K562 (cell line): ENCODE measurements around the gene GLTPD2. TPM values are rescaled to one million over a fixed set of nuclear protein-coding genes. Genes with fewer than 3 reads are reported as not detected.

Experiments
- ATAC-seq: fragments of 200-7000 bp; cut with Tn5 transposase; 3 replicates; pipeline ENCODE4 v1.9.1; 2020; ENCODE audit warnings: moderate library complexity
- BruUV-seq: library from RNA; stranded (reverse); fragments of 400-500 nt; replicated peaks from 2 replicates; lab custom pipeline; 2021; lab: Mats Ljungman, UMichigan
- CTCF ChIA-PET: fragments of 300-600 bp; formaldehyde crosslinking; extraction: SDS; loops from one replicate; lab custom pipeline; 2021; ENCODE audit warnings: low intra/inter-chr PET ratio; lab: Yijun Ruan, JAX
- POLR2A ChIA-PET: fragments of 300-600, 350-650 bp; sonication (Branson Sonifier 250); formaldehyde crosslinking; extraction: SDS; loops from one replicate; lab custom pipeline; 2021; ENCODE audit warnings: antibody characterized with exemption, inconsistent platforms; lab: Yijun Ruan, JAX
- DNase-seq, 4 experiments: peaks; one replicate each; pipeline versions ENCODE4 v3.0.0 to v3.0.0-alpha.2; 2011 to 2018; ENCODE audit warnings: low spot score in 3 of 4, mixed read lengths in 3 of 4; ENCODE audit errors: extremely low read depth in 1 of 4
- FAIRE-seq: peaks from 2 replicates; lab custom pipeline; 2011; peaks lifted over from hg19 to GRCh38; lab: Jason Lieb, UNC
- H2AFZ ChIP-seq: 2 replicates; pipeline ENCODE4 v1.6.0; 2011; ENCODE audit warnings: low read depth, low read length, control low read depth, inconsistent platforms
- H3K27ac ChIP-seq: fragments of 200-600 bp; 3 replicates; pipeline ENCODE4 v1.8.0; 2011; ENCODE audit warnings: low read depth, mild to moderate bottlenecking, control low read depth, inconsistent platforms, low read length, moderate library complexity, mixed read lengths; ENCODE audit errors: extremely low read depth
- H3K27me3 ChIP-seq, 2 experiments: fragments of 300-600 bp in 1 of 2; 2 replicates in 1 of 2; 3 replicates in 1 of 2; pipeline versions ENCODE4 v1.6.0 to v1.8.0; 2011; ENCODE audit warnings: inconsistent platforms in 2 of 2, low read length in 2 of 2, mild to moderate bottlenecking in 1 of 2, mixed read lengths in 1 of 2, moderate library complexity in 1 of 2; ENCODE audit not compliant: control insufficient read depth in 2 of 2, insufficient read depth in 2 of 2
- H3K36me3 ChIP-seq: fragments of 300-600 bp; 3 replicates; pipeline ENCODE4 v1.8.0; 2011; ENCODE audit warnings: mild to moderate bottlenecking, low read length, inconsistent platforms; ENCODE audit not compliant: control insufficient read depth, insufficient read depth
- H3K4me1 ChIP-seq, 2 experiments: fragments of 200-600 bp in 1 of 2; replicated peaks in 1 of 2; 2 replicates in 1 of 2; 3 replicates in 1 of 2; pipeline versions ENCODE4 v1.5.1 to v1.8.0; 2011; ENCODE audit warnings: inconsistent platforms in 2 of 2, low read length in 2 of 2, mild to moderate bottlenecking in 1 of 2, mixed read lengths in 1 of 2, moderate library complexity in 1 of 2; ENCODE audit not compliant: control insufficient read depth in 2 of 2, insufficient read depth in 2 of 2
- H3K4me2 ChIP-seq: 2 replicates; pipeline ENCODE4 v1.6.1; 2011; ENCODE audit warnings: low read length, control low read depth, inconsistent platforms, mixed read lengths; ENCODE audit not compliant: insufficient read depth
- H3K4me3 ChIP-seq: fragments of 200-600 bp; sonication (generic), shearing (Covaris generic); 2 replicates; pipeline ENCODE4 v1.5.1; 2016; ENCODE audit warnings: control low read depth, inconsistent platforms
- H3K79me2 ChIP-seq: fragments of 200-600 bp; 3 replicates; pipeline ENCODE4 v1.8.0; 2011; ENCODE audit warnings: low read length, inconsistent platforms; ENCODE audit not compliant: control insufficient read depth, insufficient read depth
- H3K9ac ChIP-seq, 2 experiments: 2 replicates each; pipeline versions ENCODE4 v1.6.0 to v1.6.1; 2011; ENCODE audit warnings: low read depth in 2 of 2, low read length in 2 of 2, control low read depth in 1 of 2, inconsistent platforms in 1 of 2, mild to moderate bottlenecking in 1 of 2, mixed read lengths in 1 of 2; ENCODE audit not compliant: insufficient read depth in 1 of 2
- H3K9me1 ChIP-seq: one replicate; pipeline ENCODE4 v1.6.0; 2011; ENCODE audit warnings: inconsistent platforms, mild to moderate bottlenecking, low read length, moderate library complexity; ENCODE audit not compliant: control insufficient read depth, insufficient read depth
- H3K9me3 ChIP-seq: replicated peaks from 2 replicates; pipeline ENCODE4 v1.5.1; 2011; ENCODE audit warnings: low read depth, low read length, inconsistent platforms; ENCODE audit not compliant: control insufficient read depth, insufficient read depth
- H4K20me1 ChIP-seq: replicated peaks from 2 replicates; pipeline ENCODE4 v1.6.1; 2011; ENCODE audit warnings: low read length, inconsistent platforms, mixed read lengths; ENCODE audit not compliant: control insufficient read depth, insufficient read depth
- DACH1 ChIP-seq: fragments of 450-650 bp; IDR thresholded peaks from 2 replicates; pipeline ENCODE4 v1.6.1; 2018; ENCODE audit not compliant: partially characterized antibody
- SAFB2 ChIP-seq: fragments of 200-400 bp; formaldehyde crosslinking; IDR thresholded peaks from 2 replicates; pipeline ENCODE4 v1.6.1; 2018; ENCODE audit warnings: borderline replicate concordance, low read length, low read depth, moderate library complexity; ENCODE audit not compliant: severe bottlenecking
- ZNF217 ChIP-seq: sonication (generic); formaldehyde crosslinking; IDR thresholded peaks from 2 replicates; pipeline ENCODE4 v1.8.0; 2022; ENCODE audit warnings: mild to moderate bottlenecking, missing genetic modification reagents
- ZNF24 ChIP-seq: fragments of 450-650 bp; IDR thresholded peaks from 2 replicates; pipeline ENCODE4 v1.6.1; 2016
- WGBS: fragments of 100-300 bp; shearing (Covaris generic); methylation state at CpG from one replicate; pipeline ENCODE4 v1.1.6; 2016; ENCODE audit warnings: low coverage, mixed read lengths; ENCODE audit not compliant: insufficient coverage; ENCODE audit errors: missing lambda C conversion rate; 5-methylcytosine and 5-hydroxymethylcytosine counted together
- in situ Hi-C: fragments of 300-500 bp; cut with MboI; formaldehyde crosslinking; loops from 4 replicates; pipeline ENCODE4 v1.15.0; 2018; ENCODE audit warnings: inconsistent platforms, mixed read lengths
- intact Hi-C: fragments of 100-400 bp; cut with micrococcal nuclease; formaldehyde crosslinking; loops from 2 replicates; pipeline ENCODE4 v1.14.2; 2022
- polyA plus RNA-seq, 8 experiments: library from polyadenylated mRNA; depleted of rRNA in 4 of 8; stranded (reverse) in 5 of 8; unstranded in 3 of 8; fragments of >200 nt; fragmentation: Nextera tagmentation in 2 of 8; fragmentation: Illumina TruSeq in 1 of 8; extraction: Ambion mirVana in 2 of 8; extraction: Trizol in 1 of 8; gene quantifications; 2 replicates each; pipeline versions ENCODE4 v1.2.1 to v1.2.3, GENCODE V29; 2011 to 2014; ENCODE audit warnings: inconsistent platforms in 1 of 8, missing spikeins in 1 of 8
- total RNA-seq, 7 experiments: library from RNA; depleted of rRNA in 6 of 7; stranded (reverse); fragments of >200 nt in 6 of 7; fragmentation: Illumina TruSeq in 2 of 7; extraction: Trizol in 2 of 7; gene quantifications; 2 replicates each; pipeline versions ENCODE4 v1.2.1 to v1.2.3, GENCODE V29; 2011 to 2021; ENCODE audit warnings: low replicate concordance in 1 of 7
- TF ChIP-seq, protein P1 (sequence below): fragments of 450-650 bp; IDR thresholded peaks from 2 replicates; pipeline ENCODE4 v1.6.1; 2016; ENCODE audit warnings: low read depth, mild to moderate bottlenecking, moderate library complexity
- TF ChIP-seq, protein P2 (sequence below), 3 experiments: fragments of 200-800 bp in 1 of 3; sonication (Bioruptor generic) in 1 of 3; sonication (generic) in 1 of 3; formaldehyde crosslinking in 1 of 3; IDR thresholded peaks; 2 replicates each; pipeline versions ENCODE4 v1.6.1 to v1.8.0; 2016 to 2022; ENCODE audit warnings: mild to moderate bottlenecking in 2 of 3, missing compliant biosample characterization in 2 of 3, missing genetic modification characterization in 2 of 3, missing genetic modification reagents in 1 of 3

The GLTPD2 gene
- total and polyA plus RNA-seq, 9 of the 15 experiments (the other 6 are each of a cell fraction or from before 2014, with no cell fraction given): not detected

DNA sequence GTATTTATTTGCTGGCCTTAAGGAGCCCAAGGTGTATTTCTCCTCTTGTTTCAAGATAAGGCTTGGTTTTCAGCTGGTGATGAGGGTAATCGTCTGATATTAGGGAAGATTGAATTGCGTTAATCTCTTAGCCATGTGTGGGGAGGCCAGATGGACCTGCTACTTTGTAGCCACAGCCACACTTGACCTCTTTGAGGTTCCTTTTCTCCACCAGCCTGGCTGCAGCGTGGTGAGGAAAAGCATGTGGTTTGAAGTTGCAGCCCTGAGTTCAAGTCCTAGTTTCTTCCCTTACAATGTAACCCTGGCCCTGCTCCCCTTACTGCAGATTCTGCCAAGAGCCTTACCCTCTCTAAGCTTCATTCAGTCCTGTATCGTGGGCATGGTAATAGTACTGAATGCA, 47.5 kb downstream of the GLTPD2 start:
- ChIA-PET POLR2A (interaction anchor here (0.8 kb wide), 1 partner anchor 10 kb away, joined by 3 read pairs; no protein-coding TSS in a partner anchor), CTCF (no interaction called here)
- TF ChIP-seq, protein P1, sequence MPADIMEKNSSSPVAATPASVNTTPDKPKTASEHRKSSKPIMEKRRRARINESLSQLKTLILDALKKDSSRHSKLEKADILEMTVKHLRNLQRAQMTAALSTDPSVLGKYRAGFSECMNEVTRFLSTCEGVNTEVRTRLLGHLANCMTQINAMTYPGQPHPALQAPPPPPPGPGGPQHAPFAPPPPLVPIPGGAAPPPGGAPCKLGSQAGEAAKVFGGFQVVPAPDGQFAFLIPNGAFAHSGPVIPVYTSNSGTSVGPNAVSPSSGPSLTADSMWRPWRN: no peak
- TF ChIP-seq ZNF24 (no peak), DACH1 (peak; percentile 40), ZNF217 (no peak), SAFB2 (no peak)
- TF ChIP-seq, protein P2, sequence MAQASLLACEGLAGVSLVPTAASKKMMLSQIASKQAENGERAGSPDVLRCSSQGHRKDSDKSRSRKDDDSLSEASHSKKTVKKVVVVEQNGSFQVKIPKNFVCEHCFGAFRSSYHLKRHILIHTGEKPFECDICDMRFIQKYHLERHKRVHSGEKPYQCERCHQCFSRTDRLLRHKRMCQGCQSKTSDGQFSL (CRISPR knock-in tag; IDR thresholded peaks at IDR 0.05): no peak
- TF ChIP-seq, protein P2 (tag; IDR thresholded peaks at IDR 0.05): no peak
- Histone ChIP-seq H3K36me3 (peaks cover 17% of the 10 kb centered on the region; the same call in 2 of the 3 replicates), H3K4me1 (peaks cover 51 to 53% of the 10 kb centered on the region in 2 experiments), H3K9me1 (no peaks in the 10 kb centered on the region), H3K4me2 (peak overlapping the region; percentile 94), H3K27me3 (no peaks in the 10 kb centered on the region), H2AFZ (no peak overlapping the region), H3K27ac (peak overlapping the region; percentile 71), H3K9ac (peak overlapping the region; percentile 53 to 93; a peak in 3 of 4 replicates), H4K20me1 (no peaks in the 10 kb centered on the region), H3K4me3 (peak overlapping the region; percentile 81; the same call in 1 of the 2 replicates), H3K79me2 (peaks cover 76% of the 10 kb centered on the region), H3K9me3 (no peaks in the 10 kb centered on the region)
- 10% methylated on average over 4 of the region's 4 CpGs for WGBS
- BruUV-seq: no TSS peak
- intact Hi-C loops: no loop called here
- ATAC-seq (no peak), DNase-seq (peak in 1 of 4 experiments; percentile 23), FAIRE-seq (no peak)
- in situ Hi-C loops: no loop called here
